ENCODE results near the gene UVRAG. TPM values are rescaled to one million over a fixed set of nuclear protein-coding genes. Genes with fewer than 3 reads are reported as not detected.

Gene UVRAG
- total RNA-seq, 1 experiment from 2014 or later = 13.0 TPM

DNA sequence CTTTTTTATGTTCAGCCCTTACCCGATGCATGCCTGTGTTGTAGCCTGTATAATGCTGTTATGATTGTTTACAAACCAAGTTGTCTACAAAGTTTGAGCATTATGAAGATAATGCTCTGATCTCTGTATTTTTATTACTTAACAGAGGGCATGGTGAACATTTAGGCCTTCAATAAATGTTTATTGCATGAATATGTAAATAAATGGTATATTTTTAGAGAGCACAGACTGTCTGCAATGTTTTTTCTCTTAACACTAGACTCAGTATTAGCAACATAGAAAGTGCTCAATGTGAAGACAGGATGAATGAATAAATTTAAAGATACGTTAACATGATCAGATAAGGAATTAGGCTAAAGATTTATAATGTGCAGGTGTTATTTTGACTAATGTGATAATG lies 130.9 kb downstream of the UVRAG start:
- Histone ChIP-seq H4K20me1 (ENCODE audit: low read length) (no peaks in the 10 kb centered on the region), H3K4me2 (ENCODE audit: low read length) (no peak overlapping the region), H2AFZ (ENCODE audit: low read length) (no peak overlapping the region), H3K4me1 (ENCODE audit: insufficient read depth, low read length) (peaks cover 17% of the 10 kb centered on the region), H3K9me2 (replicated peaks; ENCODE audit: low read length) (no peaks in the 10 kb centered on the region), H3K27ac (ENCODE audit: low read length) (peak overlapping the region; percentile 45), H3K36me3 (ENCODE audit: low read depth, low read length) (no peaks in the 10 kb centered on the region), H3F3A (ENCODE audit: low read length, unreplicated experiment) (no peaks in the 10 kb centered on the region), H3K9ac (ENCODE audit: low read length) (no peak overlapping the region), H3K79me2 (ENCODE audit: low read length) (no peaks in the 10 kb centered on the region), H3K9me3 (ENCODE audit: low read length) (no peaks in the 10 kb centered on the region), H3K4me3 (ENCODE audit: low read length) (no peak overlapping the region), H3K27me3 (ENCODE audit: low read length) (no peaks in the 10 kb centered on the region)
- TF ChIP-seq EZH2phosphoT487 (IDR thresholded peaks at IDR 0.05; ENCODE audit: borderline replicate concordance, low read length) (no peak), EZH2 (IDR thresholded peaks at IDR 0.05; ENCODE audit: low read length, unreplicated experiment) (no peak)
- TF ChIP-seq, protein P1, sequence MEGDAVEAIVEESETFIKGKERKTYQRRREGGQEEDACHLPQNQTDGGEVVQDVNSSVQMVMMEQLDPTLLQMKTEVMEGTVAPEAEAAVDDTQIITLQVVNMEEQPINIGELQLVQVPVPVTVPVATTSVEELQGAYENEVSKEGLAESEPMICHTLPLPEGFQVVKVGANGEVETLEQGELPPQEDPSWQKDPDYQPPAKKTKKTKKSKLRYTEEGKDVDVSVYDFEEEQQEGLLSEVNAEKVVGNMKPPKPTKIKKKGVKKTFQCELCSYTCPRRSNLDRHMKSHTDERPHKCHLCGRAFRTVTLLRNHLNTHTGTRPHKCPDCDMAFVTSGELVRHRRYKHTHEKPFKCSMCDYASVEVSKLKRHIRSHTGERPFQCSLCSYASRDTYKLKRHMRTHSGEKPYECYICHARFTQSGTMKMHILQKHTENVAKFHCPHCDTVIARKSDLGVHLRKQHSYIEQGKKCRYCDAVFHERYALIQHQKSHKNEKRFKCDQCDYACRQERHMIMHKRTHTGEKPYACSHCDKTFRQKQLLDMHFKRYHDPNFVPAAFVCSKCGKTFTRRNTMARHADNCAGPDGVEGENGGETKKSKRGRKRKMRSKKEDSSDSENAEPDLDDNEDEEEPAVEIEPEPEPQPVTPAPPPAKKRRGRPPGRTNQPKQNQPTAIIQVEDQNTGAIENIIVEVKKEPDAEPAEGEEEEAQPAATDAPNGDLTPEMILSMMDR (conservative IDR thresholded peaks at IDR 0.05; ENCODE audit: low read depth, low read length) = no peak
- ATAC-seq (0 out of 2 replicates have a peak, but pooled peaks have one; percentile 16), DNase-seq (no peak)
- BruUV-seq (replicated peaks) = no TSS peak
- intact Hi-C loops (cut with micrococcal nuclease) = no loop called here
- ChIA-PET CTCF (no interaction called here), POLR2A (ENCODE audit: unreplicated experiment) (no interaction called here)

DNA sequence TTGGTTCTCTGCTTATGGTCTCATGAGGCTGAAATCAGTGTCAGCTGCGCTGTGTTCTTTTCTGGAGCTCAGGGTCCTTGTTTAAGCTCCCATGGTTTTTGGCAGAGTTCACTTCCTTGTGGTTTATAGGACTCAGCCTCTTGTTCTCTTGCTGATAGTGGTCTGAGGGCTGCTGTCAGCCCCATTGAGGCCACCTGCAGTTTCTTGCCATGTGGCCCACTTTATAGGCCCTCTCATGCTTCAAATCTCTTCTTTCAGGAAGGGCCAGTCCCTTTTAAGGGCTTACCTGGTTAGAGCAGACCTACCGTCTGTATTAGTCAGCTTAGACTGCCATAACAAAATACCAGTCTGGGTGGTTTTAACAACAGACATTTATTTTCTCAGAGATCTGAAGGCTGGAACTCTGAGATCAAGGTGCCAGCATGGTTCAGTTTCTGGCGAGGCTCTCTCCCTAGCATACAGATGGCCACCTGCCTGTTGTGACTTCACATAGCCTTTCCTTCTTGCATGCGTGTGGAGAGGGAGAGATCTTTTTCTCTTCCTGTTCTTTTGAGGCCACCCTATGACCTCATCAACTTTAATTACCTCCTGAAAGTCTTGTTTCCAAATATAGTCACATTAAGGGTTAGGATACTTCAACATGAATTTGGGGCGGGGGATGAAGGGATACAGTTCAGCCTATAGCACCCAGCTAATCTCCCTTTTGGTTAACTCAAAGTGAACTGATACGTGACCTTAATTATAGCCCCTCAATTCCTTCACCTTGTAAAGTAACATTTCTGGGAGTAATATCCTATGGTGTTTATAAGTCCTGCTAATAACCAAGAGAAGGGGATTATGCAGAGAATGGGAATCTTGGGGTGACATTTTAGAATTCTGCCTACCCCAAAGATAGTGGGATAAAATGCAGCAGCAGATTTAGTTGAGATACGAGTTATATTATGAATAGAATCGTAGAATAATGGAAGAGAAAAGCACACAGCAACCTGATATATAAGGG lies 131.8 kb downstream of the UVRAG start:
- ATAC-seq (peak; percentile 72), DNase-seq (peak; percentile 76)
- TF ChIP-seq EZH2phosphoT487 (IDR thresholded peaks at IDR 0.05; ENCODE audit: borderline replicate concordance, low read length) = no peak
- TF ChIP-seq, protein P1 (conservative IDR thresholded peaks at IDR 0.05; ENCODE audit: low read depth, low read length) = no peak
- no TSS peak for BruUV-seq (replicated peaks)
- H3F3A ChIP-seq (ENCODE audit: low read length, unreplicated experiment) = no peaks in the 10 kb centered on the region
- H3K9me2 ChIP-seq (replicated peaks; ENCODE audit: low read length) = no peaks in the 10 kb centered on the region
- peaks cover 17% of the 10 kb centered on the region for H3K4me1 ChIP-seq (ENCODE audit: insufficient read depth, low read length)
- POLR2A ChIA-PET (ENCODE audit: unreplicated experiment) = interaction anchor here (0.6 kb wide), 1 partner anchor 37 kb away, joined by 8 read pairs; no protein-coding TSS in a partner anchor
- no peaks in the 10 kb centered on the region for H3K36me3 ChIP-seq (ENCODE audit: low read depth, low read length)
- no peaks in the 10 kb centered on the region for H4K20me1 ChIP-seq (ENCODE audit: low read length)
- intact Hi-C loops (cut with micrococcal nuclease) = no loop called here
- no peak overlapping the region for H3K9ac ChIP-seq (ENCODE audit: low read length)
- no peak overlapping the region for H3K4me3 ChIP-seq (ENCODE audit: low read length)
- CTCF ChIA-PET = no interaction called here
- H3K27ac ChIP-seq (ENCODE audit: low read length) = peak overlapping the region; percentile 45
- H3K79me2 ChIP-seq (ENCODE audit: low read length) = no peaks in the 10 kb centered on the region
- H2AFZ ChIP-seq (ENCODE audit: low read length) = 0 out of 2 replicates have a peak overlapping the region, but pooled peaks have one; percentile 1
- no peaks in the 10 kb centered on the region for H3K27me3 ChIP-seq (ENCODE audit: low read length)
- no peaks in the 10 kb centered on the region for H3K9me3 ChIP-seq (ENCODE audit: low read length)
- H3K4me2 ChIP-seq (ENCODE audit: low read length) = peak overlapping the region; percentile 17

Data from PC-3 (cell line).